SU-DHL-6 (cell line): Measurements from ENCODE around the gene EFNA5.

Source experiments
- EZH2phosphoT487 ChIP-seq: fragments of 200-600 bp; sonication (generic), shearing (Covaris generic); conservative IDR thresholded peaks from 2 replicates; pipeline ENCODE4 v1.6.1; 2018; ENCODE audit warnings: mild to moderate bottlenecking, antibody characterized with exemption, low read length, moderate library complexity, mixed read lengths
- TF ChIP-seq, protein P1 (sequence below): fragments of 200-600 bp; sonication (generic); IDR thresholded peaks from one replicate; pipeline ENCODE4 v1.5.1; 2017; ENCODE audit warnings: antibody characterized with exemption, mild to moderate bottlenecking, low read length, moderate library complexity; ENCODE audit not compliant: insufficient read depth, poor library complexity, severe bottlenecking

- TF ChIP-seq, protein P1, sequence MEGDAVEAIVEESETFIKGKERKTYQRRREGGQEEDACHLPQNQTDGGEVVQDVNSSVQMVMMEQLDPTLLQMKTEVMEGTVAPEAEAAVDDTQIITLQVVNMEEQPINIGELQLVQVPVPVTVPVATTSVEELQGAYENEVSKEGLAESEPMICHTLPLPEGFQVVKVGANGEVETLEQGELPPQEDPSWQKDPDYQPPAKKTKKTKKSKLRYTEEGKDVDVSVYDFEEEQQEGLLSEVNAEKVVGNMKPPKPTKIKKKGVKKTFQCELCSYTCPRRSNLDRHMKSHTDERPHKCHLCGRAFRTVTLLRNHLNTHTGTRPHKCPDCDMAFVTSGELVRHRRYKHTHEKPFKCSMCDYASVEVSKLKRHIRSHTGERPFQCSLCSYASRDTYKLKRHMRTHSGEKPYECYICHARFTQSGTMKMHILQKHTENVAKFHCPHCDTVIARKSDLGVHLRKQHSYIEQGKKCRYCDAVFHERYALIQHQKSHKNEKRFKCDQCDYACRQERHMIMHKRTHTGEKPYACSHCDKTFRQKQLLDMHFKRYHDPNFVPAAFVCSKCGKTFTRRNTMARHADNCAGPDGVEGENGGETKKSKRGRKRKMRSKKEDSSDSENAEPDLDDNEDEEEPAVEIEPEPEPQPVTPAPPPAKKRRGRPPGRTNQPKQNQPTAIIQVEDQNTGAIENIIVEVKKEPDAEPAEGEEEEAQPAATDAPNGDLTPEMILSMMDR = no peak
- TF ChIP-seq EZH2phosphoT487 = no peak
Measured at GRCh38 chr5:107640568-107640967, 30.2 kb downstream of the EFNA5 start.
